IMR-90 (cell line): ENCODE measurements around the gene BAIAP2L1. TPM values are rescaled to one million over a fixed set of nuclear protein-coding genes. Genes with fewer than 3 reads are reported as not detected.

Experiments
- ATAC-seq: fragments of 200-7000 bp; cut with Tn5 transposase; 2 replicates; pipeline ENCODE4 v1.9.1; 2020; ENCODE audit warnings: low read depth, mild to moderate bottlenecking, moderate library complexity
- BruUV-seq: library from RNA; stranded (reverse); fragments of 400-500 nt; replicated peaks from 2 replicates; lab custom pipeline; 2021; lab: Mats Ljungman, UMichigan
- CTCF ChIA-PET: fragments of 300-600 bp; formaldehyde crosslinking; extraction: SDS; loops from one replicate; lab custom pipeline; 2021; ENCODE audit warnings: antibody characterized with exemption; lab: Yijun Ruan, JAX
- POLR2A ChIA-PET: fragments of 300-600 bp; sonication (Branson Sonifier 250); formaldehyde crosslinking; loops from one replicate; lab custom pipeline; 2022; ENCODE audit warnings: antibody characterized with exemption; ENCODE audit not compliant: unreplicated experiment; lab: Charles Lee
- DNase-seq: peaks from one replicate; pipeline ENCODE4 v3.0.0; 2013
- H2AFZ ChIP-seq: replicated peaks from 2 replicates; pipeline ENCODE3; 2013; ENCODE audit warnings: low read length, mild to moderate bottlenecking; ENCODE audit not compliant: poor library complexity
- H2AK5ac ChIP-seq: 2 replicates; pipeline ENCODE4 v1.6.1; 2013; ENCODE audit warnings: low read depth, low read length, inconsistent platforms
- H2AK9ac ChIP-seq: replicated peaks from 2 replicates; pipeline ENCODE3; 2013; ENCODE audit warnings: mild to moderate bottlenecking, low read depth, low read length, moderate library complexity; ENCODE audit not compliant: poor library complexity
- H2BK120ac ChIP-seq: 2 replicates; pipeline ENCODE4 v1.6.1; 2013; ENCODE audit warnings: low read depth, low read length, inconsistent platforms
- H2BK15ac ChIP-seq: 3 replicates; pipeline ENCODE4 v1.6.1; 2013; ENCODE audit warnings: low read depth, low read length, inconsistent platforms
- H2BK20ac ChIP-seq: 2 replicates; pipeline ENCODE4 v1.6.1; 2013; ENCODE audit warnings: low read depth, mild to moderate bottlenecking, inconsistent platforms, low read length, moderate library complexity
- H2BK5ac ChIP-seq: 2 replicates; pipeline ENCODE4 v1.6.1; 2013; ENCODE audit warnings: mild to moderate bottlenecking, low read depth, low read length, inconsistent platforms; ENCODE audit not compliant: poor library complexity, severe bottlenecking
- H3K14ac ChIP-seq: replicated peaks from 2 replicates; pipeline ENCODE4 v1.6.1; 2013; ENCODE audit warnings: low read depth, low read length, inconsistent platforms
- H3K18ac ChIP-seq: 2 replicates; pipeline ENCODE4 v1.6.1; 2013; ENCODE audit warnings: low read depth, low read length, control low read depth
- H3K23ac ChIP-seq: 2 replicates; pipeline ENCODE4 v1.6.1; 2013; ENCODE audit warnings: low read depth, low read length, inconsistent platforms
- H3K27ac ChIP-seq: 2 replicates; pipeline ENCODE4 v1.5.1; 2013; ENCODE audit warnings: mild to moderate bottlenecking, control low read depth, low read length; ENCODE audit not compliant: insufficient read depth
- H3K27me3 ChIP-seq: 2 replicates; pipeline ENCODE4 v1.6.1; 2013; ENCODE audit warnings: low read length; ENCODE audit not compliant: control insufficient read depth, insufficient read depth
- H3K36me3 ChIP-seq: 2 replicates; pipeline ENCODE4 v1.6.1; 2013; ENCODE audit warnings: low read length, mixed read lengths; ENCODE audit not compliant: control insufficient read depth, insufficient read depth
- H3K4ac ChIP-seq: 2 replicates; pipeline ENCODE4 v1.6.1; 2013; ENCODE audit warnings: low read depth, low read length, inconsistent platforms
- H3K4me1 ChIP-seq: 2 replicates; pipeline ENCODE4 v1.6.1; 2013; ENCODE audit warnings: low read length, mixed read lengths; ENCODE audit not compliant: control insufficient read depth, insufficient read depth
- H3K4me2 ChIP-seq: 2 replicates; pipeline ENCODE4 v1.6.1; 2013; ENCODE audit warnings: low read depth, mild to moderate bottlenecking, control low read depth, low read length, moderate library complexity
- H3K4me3 ChIP-seq: 2 replicates; pipeline ENCODE4 v1.5.1; 2013; ENCODE audit warnings: low read depth, mild to moderate bottlenecking, control low read depth, low read length, moderate library complexity; ENCODE audit not compliant: insufficient read depth
- H3K56ac ChIP-seq: 2 replicates; pipeline ENCODE4 v1.6.1; 2013; ENCODE audit warnings: low read length, inconsistent platforms; ENCODE audit not compliant: insufficient read depth; ENCODE audit errors: extremely low read depth
- H3K79me1 ChIP-seq, 2 experiments: 2 replicates each; pipeline ENCODE4 v1.6.1; 2013; ENCODE audit warnings: low read length in 2 of 2, inconsistent platforms in 1 of 2, low read depth in 1 of 2
- H3K9ac ChIP-seq: 2 replicates; pipeline ENCODE4 v1.6.1; 2013; ENCODE audit warnings: low read depth, low read length, control low read depth
- H3K9me1 ChIP-seq: 2 replicates; pipeline ENCODE4 v1.6.1; 2013; ENCODE audit warnings: low read length, inconsistent platforms; ENCODE audit not compliant: insufficient read depth
- H3K9me3 ChIP-seq: 2 replicates; pipeline ENCODE4 v1.6.1; 2013; ENCODE audit warnings: low read length; ENCODE audit not compliant: control insufficient read depth, insufficient read depth
- H4K20me1 ChIP-seq: 2 replicates; pipeline ENCODE4 v1.6.1; 2013; ENCODE audit warnings: low read length, inconsistent platforms; ENCODE audit not compliant: insufficient read depth
- H4K5ac ChIP-seq: 2 replicates; pipeline ENCODE4 v1.6.1; 2013; ENCODE audit warnings: mild to moderate bottlenecking, low read depth, low read length, control low read depth
- H4K8ac ChIP-seq, 2 experiments: 2 replicates each; pipeline ENCODE4 v1.6.1; 2013; ENCODE audit warnings: low read depth in 2 of 2, low read length in 2 of 2, control low read depth in 1 of 2, inconsistent platforms in 1 of 2
- H4K91ac ChIP-seq: 2 replicates; pipeline ENCODE4 v1.6.1; 2013; ENCODE audit warnings: low read depth, low read length, inconsistent platforms; ENCODE audit not compliant: insufficient read depth
- BHLHE40 ChIP-seq: fragments of 150-350 bp; IDR thresholded peaks from 2 replicates; pipeline ENCODE4 v1.6.1; 2016; ENCODE audit warnings: mild to moderate bottlenecking, low read depth, low read length
- CEBPB ChIP-seq: IDR thresholded peaks from 2 replicates; pipeline ENCODE4 v1.6.1; 2012; ENCODE audit warnings: low read depth, low read length, improper control_type of control experiment
- CHD1 ChIP-seq: IDR thresholded peaks from 2 replicates; pipeline ENCODE4 v1.6.1; 2012; ENCODE audit warnings: low read depth, low read length, improper control_type of control experiment
- CTCF ChIP-seq: conservative IDR thresholded peaks from 2 replicates; pipeline ENCODE4 v1.5.1; 2012; ENCODE audit warnings: mild to moderate bottlenecking, low read depth, low read length, improper control_type of control experiment
- ELK1 ChIP-seq: fragments of 150-350 bp; IDR thresholded peaks from 2 replicates; pipeline ENCODE4 v1.6.1; 2016; ENCODE audit warnings: low read depth, mild to moderate bottlenecking, low read length, moderate library complexity, borderline replicate concordance
- FOS ChIP-seq: fragments of 150-350 bp; IDR thresholded peaks from 2 replicates; pipeline ENCODE4 v1.6.1; 2016; ENCODE audit warnings: low read depth, low read length
- MAFK ChIP-seq: IDR thresholded peaks from 2 replicates; pipeline ENCODE4 v1.6.1; 2012; ENCODE audit warnings: low read depth, low read length, improper control_type of control experiment
- MAZ ChIP-seq: IDR thresholded peaks from 2 replicates; pipeline ENCODE4 v1.6.1; 2012; ENCODE audit warnings: low read depth, mild to moderate bottlenecking, low read length, improper control_type of control experiment, moderate library complexity, borderline replicate concordance
- MXI1 ChIP-seq: IDR thresholded peaks from 2 replicates; pipeline ENCODE4 v1.6.1; 2012; ENCODE audit warnings: low read depth, mild to moderate bottlenecking, low read length, moderate library complexity, borderline replicate concordance
- NFE2L2 ChIP-seq: fragments of 150-350 bp; IDR thresholded peaks from 2 replicates; pipeline ENCODE4 v1.6.1; 2016; ENCODE audit warnings: low read depth, mild to moderate bottlenecking, low read length
- RAD21 ChIP-seq: IDR thresholded peaks from 2 replicates; pipeline ENCODE4 v1.6.1; 2012; ENCODE audit warnings: low read length, improper control_type of control experiment
- RCOR1 ChIP-seq: IDR thresholded peaks from 2 replicates; pipeline ENCODE4 v1.6.1; 2012; ENCODE audit warnings: mild to moderate bottlenecking, low read length, improper control_type of control experiment; ENCODE audit not compliant: insufficient replicate concordance
- RFX5 ChIP-seq: IDR thresholded peaks from 2 replicates; pipeline ENCODE4 v1.8.0; 2012; ENCODE audit warnings: low read depth, mild to moderate bottlenecking, low read length, moderate library complexity
- SMC3 ChIP-seq: fragments of 150-350 bp; IDR thresholded peaks from 2 replicates; pipeline ENCODE4 v1.6.1; 2016; ENCODE audit warnings: low read depth, mild to moderate bottlenecking, antibody characterized with exemption, low read length, moderate library complexity
- USF2 ChIP-seq: fragments of 150-350 bp; IDR thresholded peaks from 2 replicates; pipeline ENCODE4 v1.6.1; 2017; ENCODE audit warnings: mild to moderate bottlenecking, antibody characterized with exemption, low read length, low read depth
- WGBS, 2 experiments: methylation state at CpG; one replicate each; pipeline versions ENCODE4 v1.1.5 to v1.1.7; 2013; ENCODE audit warnings: missing lambda C conversion rate in 2 of 2; ENCODE audit not compliant: insufficient read length in 1 of 2; ENCODE audit errors: extremely low coverage in 2 of 2; 5-methylcytosine and 5-hydroxymethylcytosine counted together
- dilution Hi-C: fragments of 300-500 bp; cut with HindIII; formaldehyde crosslinking; loops from one replicate; pipeline ENCODE4 v1.14.3; 2018; ENCODE audit warnings: low sequenced_read_pairs; ENCODE audit not compliant: unreplicated experiment
- in situ Hi-C: fragments of 300-500 bp; cut with MboI; formaldehyde crosslinking; loops from 3 replicates; pipeline ENCODE4 v1.14.3; 2019; ENCODE audit warnings: low sequenced_read_pairs, inconsistent platforms, mixed read lengths
- intact Hi-C: fragments of 100-400 bp; cut with micrococcal nuclease; formaldehyde crosslinking; loops from 2 replicates; pipeline ENCODE4 v1.10.0; 2022
- polyA plus RNA-seq, 3 experiments: library from polyadenylated mRNA; depleted of rRNA; stranded (reverse); fragments of >200 nt; gene quantifications; 2 replicates each; pipeline ENCODE4 v1.2.3, GENCODE V29; 2012; ENCODE audit warnings: low replicate concordance in 1 of 3
- total RNA-seq: library from RNA; depleted of rRNA; stranded (reverse); fragments of >200 nt; gene quantifications from 2 replicates; pipeline ENCODE4 v1.2.3, GENCODE V29; 2012

Gene BAIAP2L1
- total and polyA plus RNA-seq, 2 of the 4 experiments (the other 2 are of a cell fraction), result 2.2 to 6.0 TPM

- DNase-seq (no peak), ATAC-seq (no peak)
- peaks cover 0 to 3% of the 10 kb centered on the region in 2 experiments; a peak in 1 of 4 replicates for H3K79me1 ChIP-seq
- no peak overlapping the region for H3K18ac ChIP-seq
- BruUV-seq, result no TSS peak
- H4K91ac ChIP-seq, result no peak overlapping the region
- H3K9ac ChIP-seq, result no peak overlapping the region
- H3K4me2 ChIP-seq, result no peak overlapping the region
- H3K23ac ChIP-seq, result no peak overlapping the region
- H3K36me3 ChIP-seq, result peaks cover 14% of the 10 kb centered on the region
- H4K5ac ChIP-seq, result no peak overlapping the region
- H2BK120ac ChIP-seq, result no peak overlapping the region
- no peaks in the 10 kb centered on the region for H3K27me3 ChIP-seq
- 85% methylated on average over 5 of the region's 7 CpGs; no CpG with 5 or more reads in 1 of the 2 experiments for WGBS, 2 experiments
- no peak overlapping the region for H3K4me3 ChIP-seq
- ChIA-PET CTCF (no interaction called here), POLR2A (no interaction called here)
- intact Hi-C loops, result loop anchor here (5.0 kb wide), 1 partner anchor 85 kb away; no protein-coding TSS in a partner anchor
- peaks cover 3% of the 10 kb centered on the region; the same call in 1 of the 2 replicates for H3K9me1 ChIP-seq
- H3K4me1 ChIP-seq, result peaks cover 2% of the 10 kb centered on the region; the same call in 1 of the 2 replicates
- TF ChIP-seq CTCF (no peak), CEBPB (no peak), RAD21 (no peak), USF2 (no peak), NFE2L2 (no peak), MXI1 (no peak), RCOR1 (no peak), BHLHE40 (no peak), MAFK (no peak), SMC3 (no peak), FOS (no peak), MAZ (no peak), ELK1 (no peak), RFX5 (no peak), CHD1 (no peak)
- H2AFZ ChIP-seq, result no peak overlapping the region
- no peak overlapping the region for H3K27ac ChIP-seq
- H2AK9ac ChIP-seq, result no peak overlapping the region
- H4K20me1 ChIP-seq, result no peaks in the 10 kb centered on the region
- H2BK5ac ChIP-seq, result no peak overlapping the region
- in situ Hi-C loops, result loop anchor here (25.0 kb wide), 1 partner anchor 425 kb away; no protein-coding TSS in a partner anchor
- no peak overlapping the region for H4K8ac ChIP-seq
- no peak overlapping the region for H3K56ac ChIP-seq
- no peak overlapping the region for H3K14ac ChIP-seq
- H3K9me3 ChIP-seq, result no peaks in the 10 kb centered on the region
- no peak overlapping the region for H3K4ac ChIP-seq
- H2BK20ac ChIP-seq, result no peak overlapping the region
- no peak overlapping the region for H2AK5ac ChIP-seq
- H2BK15ac ChIP-seq, result no peak overlapping the region
- dilution Hi-C loops, result no loop called here
Observed at GRCh38 chr7:98312201-98312600, 88.7 kb downstream of the BAIAP2L1 start.
